HCT116 (cell line): Measurements from ENCODE around the gene FAM210B. TPM values are rescaled to one million over a fixed set of nuclear protein-coding genes. Genes with fewer than 3 reads are reported as not detected.
"Not testable (repeated sequence)": the region's sequence is repeated elsewhere in the genome, so short reads cannot be mapped to it uniquely, and the experiment has no call there.

ENCODE experiments used
- ATAC-seq: fragments of 200-7000 bp; cut with Tn5 transposase; 2 replicates; pipeline ENCODE4 v1.9.1; 2020; ENCODE audit warnings: mild to moderate bottlenecking, moderate library complexity
- BruUV-seq: library from RNA; stranded (reverse); fragments of 400-500 nt; replicated peaks from 2 replicates; lab custom pipeline; 2021; lab: Mats Ljungman, UMichigan
- CTCF ChIA-PET: fragments of 300-600 bp; sonication (Branson Sonifier 250); formaldehyde crosslinking; loops from one replicate; lab custom pipeline; 2021; ENCODE audit warnings: antibody characterized with exemption; lab: Charles Lee
- POLR2A ChIA-PET: fragments of 300-600, 350-600 bp; sonication (Branson Sonifier 250); formaldehyde crosslinking; loops from one replicate; lab custom pipeline; 2021; ENCODE audit warnings: antibody characterized with exemption; lab: Charles Lee
- RAD21 ChIA-PET, 2 experiments: fragments of 300-600 bp; sonication (Branson Sonifier 250); formaldehyde crosslinking; loops; one replicate each; lab custom pipeline; 2023; ENCODE audit warnings: low total read pairs in 2 of 2; ENCODE audit not compliant: uncharacterized antibody in 2 of 2, unreplicated experiment in 2 of 2, low non-redundant PET in 1 of 2; lab: Charles Lee
- DNase-seq: peaks from one replicate; pipeline ENCODE4 v3.0.0-alpha.2; 2010; ENCODE audit warnings: low read depth, low spot score
- H2AFZ ChIP-seq: fragments of 200-600 bp; shearing (Covaris generic), sonication (generic); 2 replicates; pipeline ENCODE4 v1.6.1; 2017; ENCODE audit warnings: low read depth, mixed run types, mixed read lengths, antibody characterized with exemption, low read length; ENCODE audit not compliant: poor library complexity, severe bottlenecking
- H3K27ac ChIP-seq: 2 replicates; pipeline ENCODE4 v1.5.1; 2012; ENCODE audit warnings: low read depth, low read length
- H3K27me3 ChIP-seq: fragments of 200-600 bp; sonication (generic); 2 replicates; pipeline ENCODE4 v1.6.1; 2016; ENCODE audit warnings: mixed run types, low read length, mixed read lengths; ENCODE audit not compliant: insufficient read depth
- H3K36me3 ChIP-seq, 2 experiments: fragments of 200-500 bp in 1 of 2; fragments of 200-600 bp in 1 of 2; sonication (Bioruptor generic) in 1 of 2; sonication (generic) in 1 of 2; 2 replicates each; pipeline versions ENCODE4 v1.5.1 to v1.6.1; 2014 to 2016; ENCODE audit warnings: low read length in 2 of 2, inconsistent platforms in 1 of 2, mixed read lengths in 1 of 2, mixed run types in 1 of 2; ENCODE audit not compliant: insufficient read depth in 2 of 2, control insufficient read depth in 1 of 2
- H3K4me1 ChIP-seq, 2 experiments: fragments of 200-600 bp in 1 of 2; sonication (generic) in 1 of 2; 2 replicates each; pipeline versions ENCODE4 v1.5.1 to v1.6.1; 2012 to 2017; ENCODE audit warnings: low read length in 2 of 2, inconsistent platforms in 1 of 2, mild to moderate bottlenecking in 1 of 2, mixed read lengths in 1 of 2, mixed run types in 1 of 2, moderate library complexity in 1 of 2; ENCODE audit not compliant: insufficient read depth in 2 of 2, control insufficient read depth in 1 of 2
- H3K4me2 ChIP-seq: fragments of 200-600 bp; sonication (generic); 2 replicates; pipeline ENCODE4 v1.6.1; 2017; ENCODE audit warnings: mixed run types, low read length, mixed read lengths
- H3K4me3 ChIP-seq, 2 experiments: fragments of 200-600 bp in 1 of 2; sonication (generic) in 1 of 2; replicated peaks in 1 of 2; 2 replicates each; pipeline ENCODE4 v1.5.1; 2011 to 2016; ENCODE audit warnings: low read length in 2 of 2, control low read depth in 1 of 2, low read depth in 1 of 2, mild to moderate bottlenecking in 1 of 2, mixed read lengths in 1 of 2, mixed run types in 1 of 2
- H3K79me2 ChIP-seq: fragments of 200-600 bp; sonication (generic); 2 replicates; pipeline ENCODE4 v1.6.1; 2017; ENCODE audit warnings: mild to moderate bottlenecking, mixed run types, low read length, moderate library complexity, mixed read lengths; ENCODE audit not compliant: insufficient read depth
- H3K9ac ChIP-seq: fragments of 200-600 bp; sonication (generic); 2 replicates; pipeline ENCODE4 v1.6.1; 2016; ENCODE audit warnings: low read length, mixed read lengths
- H3K9me2 ChIP-seq: fragments of 200-600 bp; sonication (generic), shearing (Covaris generic); 2 replicates; pipeline ENCODE4 v1.6.1; 2017; ENCODE audit warnings: mixed run types, mild to moderate bottlenecking, moderate library complexity; ENCODE audit not compliant: insufficient read depth
- H3K9me3 ChIP-seq, 2 experiments: fragments of 200-500 bp in 1 of 2; fragments of 200-600 bp in 1 of 2; sonication (Bioruptor generic) in 1 of 2; sonication (generic) in 1 of 2; 2 replicates each; pipeline ENCODE4 v1.6.1; 2014 to 2017; ENCODE audit warnings: low read length in 2 of 2, mixed read lengths in 2 of 2, inconsistent platforms in 1 of 2, low read depth in 1 of 2, mild to moderate bottlenecking in 1 of 2, mixed run types in 1 of 2, moderate library complexity in 1 of 2; ENCODE audit not compliant: control insufficient read depth in 1 of 2, insufficient read depth in 1 of 2
- H4K20me1 ChIP-seq: fragments of 200-600 bp; sonication (generic), shearing (Covaris generic); 2 replicates; pipeline ENCODE4 v1.6.1; 2017; ENCODE audit warnings: mixed run types, mild to moderate bottlenecking, moderate library complexity; ENCODE audit not compliant: insufficient read depth
- ELF1 ChIP-seq: IDR thresholded peaks from 2 replicates; pipeline ENCODE4 v1.6.1; 2012; ENCODE audit warnings: low read depth, borderline replicate concordance
- FOSL1 ChIP-seq: IDR thresholded peaks from 2 replicates; pipeline ENCODE4 v1.6.1; 2012; ENCODE audit warnings: low read depth
- JUND ChIP-seq: IDR thresholded peaks from 2 replicates; pipeline ENCODE4 v1.6.1; 2012
- POLR2A ChIP-seq: IDR thresholded peaks from 2 replicates; pipeline ENCODE4 v1.7.0; 2011; ENCODE audit warnings: borderline replicate concordance; ENCODE audit not compliant: insufficient read depth, insufficient read length; ENCODE audit errors: extremely low read depth
- TCF7L2 ChIP-seq: IDR thresholded peaks from 2 replicates; pipeline ENCODE4 v1.7.0; 2011; ENCODE audit warnings: borderline replicate concordance, inconsistent platforms; ENCODE audit not compliant: insufficient read depth, insufficient read length; ENCODE audit errors: extremely low read depth
- ZFX ChIP-seq: fragments of 450-650 bp; IDR thresholded peaks from 2 replicates; pipeline ENCODE4 v1.6.1; 2017
- intact Hi-C: fragments of 100-400 bp; cut with micrococcal nuclease; formaldehyde crosslinking; loops from 2 replicates; pipeline ENCODE4 v1.10.0; 2022
- total RNA-seq: library from RNA; stranded (reverse); gene quantifications from one replicate; pipeline ENCODE4 v1.2.1, GENCODE V29; 2021; ENCODE audit not compliant: unreplicated experiment
- TF ChIP-seq, protein P1 (sequence below): IDR thresholded peaks from 2 replicates; pipeline ENCODE4 v1.6.1; 2011; ENCODE audit warnings: mild to moderate bottlenecking, low read length, moderate library complexity; ENCODE audit not compliant: insufficient replicate concordance; ENCODE audit errors: extremely low read depth
- TF ChIP-seq, protein P2 (sequence below): IDR thresholded peaks from 2 replicates; pipeline ENCODE4 v1.6.1; 2012; ENCODE audit warnings: low read depth
- TF ChIP-seq, protein P3 (sequence below), 3 experiments: fragments of 200-600 bp in 1 of 3; sonication (generic) in 1 of 3; IDR thresholded peaks in 2 of 3; conservative IDR thresholded peaks in 1 of 3; 2 replicates each; pipeline ENCODE4 v1.5.1; 2012 to 2017; ENCODE audit warnings: low read depth in 2 of 3, low read length in 2 of 3, antibody characterized with exemption in 1 of 3, borderline replicate concordance in 1 of 3, control low read depth in 1 of 3, mild to moderate bottlenecking in 1 of 3, mixed read lengths in 1 of 3, mixed run types in 1 of 3, moderate library complexity in 1 of 3; ENCODE audit not compliant: insufficient read depth in 1 of 3

Gene FAM210B
- total RNA-seq, 1 experiment from 2014 or later: 12.0 TPM

DNA sequence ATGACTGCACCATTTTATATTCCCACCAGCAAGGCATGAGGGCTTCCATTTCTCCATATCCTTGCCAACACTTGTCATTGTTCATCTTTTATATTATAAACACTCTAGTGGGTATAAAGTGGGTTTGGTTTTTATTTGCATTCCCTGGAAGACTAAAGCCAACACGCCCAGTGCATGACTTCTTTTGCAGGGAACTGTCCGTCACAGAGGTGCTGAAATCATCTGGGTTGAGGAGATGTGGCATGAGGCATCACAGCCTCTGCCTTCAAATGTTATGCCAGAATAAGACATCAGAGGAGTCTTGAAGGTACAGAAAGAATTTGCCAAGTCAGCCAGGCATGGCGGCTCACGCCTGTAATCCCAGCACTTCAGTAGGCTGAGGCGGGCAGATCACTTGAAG is 29.9 kb upstream of the FAM210B start:
- ChIA-PET RAD21 (no interaction called here), CTCF (no interaction called here), POLR2A (no interaction called here)
- Histone ChIP-seq H2AFZ (no peak overlapping the region), H3K79me2 (no peaks in the 10 kb centered on the region), H3K9me3 (no peaks in the 10 kb centered on the region), H3K4me1 (no peaks in the 10 kb centered on the region), H3K27me3 (no peaks in the 10 kb centered on the region), H3K4me3 (no peak overlapping the region), H3K36me3 (no peaks in the 10 kb centered on the region), H3K4me2 (no peak overlapping the region), H3K27ac (no peak overlapping the region), H4K20me1 (no peaks in the 10 kb centered on the region), H3K9me2 (no peaks in the 10 kb centered on the region), H3K9ac (no peak overlapping the region)
- no peak for TF ChIP-seq TCF7L2
- TF ChIP-seq POLR2A: no peak
- no peak for TF ChIP-seq ELF1
- no peak for TF ChIP-seq ZFX
- TF ChIP-seq, protein P1, sequence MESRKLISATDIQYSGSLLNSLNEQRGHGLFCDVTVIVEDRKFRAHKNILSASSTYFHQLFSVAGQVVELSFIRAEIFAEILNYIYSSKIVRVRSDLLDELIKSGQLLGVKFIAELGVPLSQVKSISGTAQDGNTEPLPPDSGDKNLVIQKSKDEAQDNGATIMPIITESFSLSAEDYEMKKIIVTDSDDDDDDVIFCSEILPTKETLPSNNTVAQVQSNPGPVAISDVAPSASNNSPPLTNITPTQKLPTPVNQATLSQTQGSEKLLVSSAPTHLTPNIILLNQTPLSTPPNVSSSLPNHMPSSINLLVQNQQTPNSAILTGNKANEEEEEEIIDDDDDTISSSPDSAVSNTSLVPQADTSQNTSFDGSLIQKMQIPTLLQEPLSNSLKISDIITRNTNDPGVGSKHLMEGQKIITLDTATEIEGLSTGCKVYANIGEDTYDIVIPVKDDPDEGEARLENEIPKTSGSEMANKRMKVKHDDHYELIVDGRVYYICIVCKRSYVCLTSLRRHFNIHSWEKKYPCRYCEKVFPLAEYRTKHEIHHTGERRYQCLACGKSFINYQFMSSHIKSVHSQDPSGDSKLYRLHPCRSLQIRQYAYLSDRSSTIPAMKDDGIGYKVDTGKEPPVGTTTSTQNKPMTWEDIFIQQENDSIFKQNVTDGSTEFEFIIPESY: no peak
- TF ChIP-seq, protein P2, sequence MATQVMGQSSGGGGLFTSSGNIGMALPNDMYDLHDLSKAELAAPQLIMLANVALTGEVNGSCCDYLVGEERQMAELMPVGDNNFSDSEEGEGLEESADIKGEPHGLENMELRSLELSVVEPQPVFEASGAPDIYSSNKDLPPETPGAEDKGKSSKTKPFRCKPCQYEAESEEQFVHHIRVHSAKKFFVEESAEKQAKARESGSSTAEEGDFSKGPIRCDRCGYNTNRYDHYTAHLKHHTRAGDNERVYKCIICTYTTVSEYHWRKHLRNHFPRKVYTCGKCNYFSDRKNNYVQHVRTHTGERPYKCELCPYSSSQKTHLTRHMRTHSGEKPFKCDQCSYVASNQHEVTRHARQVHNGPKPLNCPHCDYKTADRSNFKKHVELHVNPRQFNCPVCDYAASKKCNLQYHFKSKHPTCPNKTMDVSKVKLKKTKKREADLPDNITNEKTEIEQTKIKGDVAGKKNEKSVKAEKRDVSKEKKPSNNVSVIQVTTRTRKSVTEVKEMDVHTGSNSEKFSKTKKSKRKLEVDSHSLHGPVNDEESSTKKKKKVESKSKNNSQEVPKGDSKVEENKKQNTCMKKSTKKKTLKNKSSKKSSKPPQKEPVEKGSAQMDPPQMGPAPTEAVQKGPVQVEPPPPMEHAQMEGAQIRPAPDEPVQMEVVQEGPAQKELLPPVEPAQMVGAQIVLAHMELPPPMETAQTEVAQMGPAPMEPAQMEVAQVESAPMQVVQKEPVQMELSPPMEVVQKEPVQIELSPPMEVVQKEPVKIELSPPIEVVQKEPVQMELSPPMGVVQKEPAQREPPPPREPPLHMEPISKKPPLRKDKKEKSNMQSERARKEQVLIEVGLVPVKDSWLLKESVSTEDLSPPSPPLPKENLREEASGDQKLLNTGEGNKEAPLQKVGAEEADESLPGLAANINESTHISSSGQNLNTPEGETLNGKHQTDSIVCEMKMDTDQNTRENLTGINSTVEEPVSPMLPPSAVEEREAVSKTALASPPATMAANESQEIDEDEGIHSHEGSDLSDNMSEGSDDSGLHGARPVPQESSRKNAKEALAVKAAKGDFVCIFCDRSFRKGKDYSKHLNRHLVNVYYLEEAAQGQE: peak; percentile 75
- TF ChIP-seq, protein P3, sequence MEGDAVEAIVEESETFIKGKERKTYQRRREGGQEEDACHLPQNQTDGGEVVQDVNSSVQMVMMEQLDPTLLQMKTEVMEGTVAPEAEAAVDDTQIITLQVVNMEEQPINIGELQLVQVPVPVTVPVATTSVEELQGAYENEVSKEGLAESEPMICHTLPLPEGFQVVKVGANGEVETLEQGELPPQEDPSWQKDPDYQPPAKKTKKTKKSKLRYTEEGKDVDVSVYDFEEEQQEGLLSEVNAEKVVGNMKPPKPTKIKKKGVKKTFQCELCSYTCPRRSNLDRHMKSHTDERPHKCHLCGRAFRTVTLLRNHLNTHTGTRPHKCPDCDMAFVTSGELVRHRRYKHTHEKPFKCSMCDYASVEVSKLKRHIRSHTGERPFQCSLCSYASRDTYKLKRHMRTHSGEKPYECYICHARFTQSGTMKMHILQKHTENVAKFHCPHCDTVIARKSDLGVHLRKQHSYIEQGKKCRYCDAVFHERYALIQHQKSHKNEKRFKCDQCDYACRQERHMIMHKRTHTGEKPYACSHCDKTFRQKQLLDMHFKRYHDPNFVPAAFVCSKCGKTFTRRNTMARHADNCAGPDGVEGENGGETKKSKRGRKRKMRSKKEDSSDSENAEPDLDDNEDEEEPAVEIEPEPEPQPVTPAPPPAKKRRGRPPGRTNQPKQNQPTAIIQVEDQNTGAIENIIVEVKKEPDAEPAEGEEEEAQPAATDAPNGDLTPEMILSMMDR (IDR thresholded peaks at IDR 0.05 in 2 of 3, conservative IDR thresholded peaks at IDR 0.05 in 1 of 3; ENCODE audit: borderline replicate concordance in 1 of 3, insufficient read depth in 1 of 3, low read depth in 2 of 3, low read length in 2 of 3): no peak
- no peak for TF ChIP-seq JUND
- TF ChIP-seq FOSL1: no peak
- BruUV-seq: no TSS peak
- intact Hi-C loops: no loop called here
- ATAC-seq: no peak
- no peak for DNase-seq

DNA sequence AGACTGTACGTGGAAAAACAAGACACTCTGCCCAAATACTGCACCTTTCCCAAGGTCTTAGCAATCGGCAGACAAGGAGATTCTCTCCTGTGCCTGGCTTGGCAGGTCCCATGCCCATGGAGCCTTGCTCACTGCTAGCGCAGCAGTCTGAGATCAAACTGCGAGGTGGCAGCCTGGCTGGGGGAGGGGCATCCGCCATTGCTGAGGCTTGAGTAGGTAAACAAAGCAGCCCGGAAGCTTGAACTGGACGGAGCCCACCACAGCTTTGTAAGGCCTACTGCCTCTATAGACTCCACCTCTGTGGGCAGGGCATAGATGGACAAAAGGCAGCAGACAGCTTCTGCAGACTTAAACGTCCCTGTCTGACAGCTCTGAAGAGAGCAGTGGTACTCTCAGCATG is 22.1 kb upstream of the FAM210B start:
- H3K9me3 ChIP-seq, intact Hi-C loops, H2AFZ ChIP-seq, H3K4me1 ChIP-seq, H4K20me1 ChIP-seq, H3K4me3 ChIP-seq, DNase-seq, CTCF ChIA-PET, H3K27me3 ChIP-seq, H3K79me2 ChIP-seq, ATAC-seq, H3K4me2 ChIP-seq, H3K36me3 ChIP-seq, RAD21 ChIA-PET, POLR2A ChIA-PET, BruUV-seq, H3K27ac ChIP-seq, H3K9ac ChIP-seq, H3K9me2 ChIP-seq: not testable (repeated sequence)
